Measurements from ENCODE around the gene MFSD6.
"Not testable (repeated sequence)": the region's sequence is repeated elsewhere in the genome, so short reads cannot be mapped to it uniquely, and the experiment has no call there.

The MFSD6 gene

DNA sequence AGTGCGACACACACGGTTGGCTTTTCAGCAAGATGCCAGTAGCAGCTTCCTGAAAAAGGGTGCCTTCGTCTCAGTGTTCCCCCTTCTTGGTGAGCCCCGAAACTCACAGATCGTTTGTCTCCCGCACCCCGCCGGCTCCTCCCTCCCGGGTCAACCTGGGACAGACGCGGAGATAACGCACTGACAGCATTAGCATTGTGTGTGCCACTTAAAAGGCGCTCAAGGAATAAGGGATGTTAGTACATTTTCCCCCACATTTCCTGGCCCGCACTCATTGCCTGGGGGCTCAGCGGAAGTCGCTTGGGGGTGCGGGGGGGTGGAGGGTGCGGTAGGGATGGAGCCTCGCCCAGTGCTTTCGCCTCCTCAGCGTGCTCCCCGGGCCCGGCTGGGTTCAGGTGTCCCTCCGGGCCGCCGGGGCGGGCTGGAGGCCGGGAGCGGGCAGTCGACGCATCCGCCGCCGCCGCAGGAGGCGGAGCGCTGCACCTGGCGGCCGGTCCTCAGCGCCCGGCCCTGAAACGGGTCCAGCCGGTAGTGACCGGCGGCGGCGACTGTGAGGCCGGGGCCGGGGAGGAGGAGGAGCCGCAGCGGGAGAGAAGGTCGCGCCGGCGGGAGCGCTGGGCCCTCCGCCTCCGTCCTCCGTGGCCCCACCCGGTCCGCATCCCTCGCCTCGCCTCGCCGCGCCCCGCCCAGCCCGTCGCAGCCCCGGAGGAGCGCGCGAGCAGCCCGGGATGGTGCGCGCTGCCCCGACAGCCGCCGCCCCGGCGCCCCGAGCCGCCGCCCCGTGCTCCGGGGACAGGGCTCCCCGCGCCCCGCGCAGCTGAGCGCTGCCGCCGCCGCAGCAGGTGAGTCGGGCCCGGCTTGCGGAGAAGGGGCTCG, at the start of gene MFSD6:
MFSD6 (plus strand) TSS at position 694 of the 876 bp plus-strand sequence. CDS start 27,675 bp downstream, outside the sequence.
- DNase-seq (ENCODE audit: low spot score) = peak; percentile 56

GRCh38 chr2:190358655-190359448, 49.3 kb upstream of the MFSD6 start:
- DNase-seq (ENCODE audit: low spot score) = not testable (repeated sequence)

DNA sequence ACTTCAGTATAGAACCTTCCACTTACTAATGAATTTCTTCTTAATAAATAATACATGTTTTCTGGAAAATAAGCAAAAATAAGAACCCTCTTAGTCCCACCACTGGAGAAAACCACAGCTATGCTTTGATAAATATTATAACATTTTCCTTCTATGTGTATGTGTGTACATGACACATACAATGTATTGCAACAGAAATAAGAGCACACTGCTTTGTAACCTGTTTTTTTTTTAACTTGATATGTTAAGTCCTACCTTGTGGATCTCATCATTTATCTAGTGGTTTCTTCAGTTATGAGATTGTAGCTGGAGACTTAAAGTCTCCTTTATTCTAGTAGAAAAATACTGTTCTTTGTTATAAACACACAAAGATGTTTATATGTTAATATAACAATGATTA, 47.6 kb upstream of the MFSD6 start:
- no peak for DNase-seq (ENCODE audit: low spot score)

GRCh38 chr2:190360965-190361364, 47.2 kb upstream of the MFSD6 start:
- no peak for DNase-seq (ENCODE audit: low spot score)

- no peak for DNase-seq (ENCODE audit: low spot score)
These were observed 46.6 kb upstream of the MFSD6 start for GRCh38 chr2:190361572-190361971.

- DNase-seq (ENCODE audit: low spot score) = no peak
These were observed 45.3 kb upstream of the MFSD6 start for GRCh38 chr2:190362894-190363293.

GRCh38 chr2:190365499-190366204, 42.5 kb upstream of the MFSD6 start:
- DNase-seq (ENCODE audit: low spot score) = no peak

- no peak for DNase-seq (ENCODE audit: low spot score)
These were observed 41.9 kb upstream of the MFSD6 start for GRCh38 chr2:190366248-190366753.

DNA sequence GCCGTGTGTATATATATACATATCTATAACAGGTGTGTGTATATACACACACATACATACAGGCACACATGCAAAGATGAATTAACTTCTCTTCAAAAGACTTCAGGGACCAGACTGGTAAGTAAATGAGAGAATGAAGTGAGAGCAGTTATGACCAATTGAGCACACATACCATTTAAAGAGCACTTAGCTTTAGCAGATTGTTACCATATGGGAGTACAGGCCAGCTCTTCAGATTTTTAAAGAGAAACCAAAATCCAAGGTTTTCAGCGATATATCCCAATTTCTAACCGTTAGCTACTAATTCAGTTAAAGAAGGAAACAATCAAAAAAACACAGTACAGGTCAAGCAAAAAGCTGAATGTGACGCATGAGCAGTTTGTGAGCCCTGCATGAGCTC, 41.1 kb upstream of the MFSD6 start:
- no peak for DNase-seq (ENCODE audit: low spot score)

- no peak for DNase-seq (ENCODE audit: low spot score)
These were observed 38.5 kb upstream of the MFSD6 start for GRCh38 chr2:190369635-190370034.

- DNase-seq (ENCODE audit: low spot score) = no peak
These were observed 32.1 kb upstream of the MFSD6 start for GRCh38 chr2:190376083-190376482.

GRCh38 chr2:190376591-190377245, 31.4 kb upstream of the MFSD6 start:
- no peak for DNase-seq (ENCODE audit: low spot score)

GRCh38 chr2:190378880-190379237, 29.3 kb upstream of the MFSD6 start:
- no peak for DNase-seq (ENCODE audit: low spot score)

DNA sequence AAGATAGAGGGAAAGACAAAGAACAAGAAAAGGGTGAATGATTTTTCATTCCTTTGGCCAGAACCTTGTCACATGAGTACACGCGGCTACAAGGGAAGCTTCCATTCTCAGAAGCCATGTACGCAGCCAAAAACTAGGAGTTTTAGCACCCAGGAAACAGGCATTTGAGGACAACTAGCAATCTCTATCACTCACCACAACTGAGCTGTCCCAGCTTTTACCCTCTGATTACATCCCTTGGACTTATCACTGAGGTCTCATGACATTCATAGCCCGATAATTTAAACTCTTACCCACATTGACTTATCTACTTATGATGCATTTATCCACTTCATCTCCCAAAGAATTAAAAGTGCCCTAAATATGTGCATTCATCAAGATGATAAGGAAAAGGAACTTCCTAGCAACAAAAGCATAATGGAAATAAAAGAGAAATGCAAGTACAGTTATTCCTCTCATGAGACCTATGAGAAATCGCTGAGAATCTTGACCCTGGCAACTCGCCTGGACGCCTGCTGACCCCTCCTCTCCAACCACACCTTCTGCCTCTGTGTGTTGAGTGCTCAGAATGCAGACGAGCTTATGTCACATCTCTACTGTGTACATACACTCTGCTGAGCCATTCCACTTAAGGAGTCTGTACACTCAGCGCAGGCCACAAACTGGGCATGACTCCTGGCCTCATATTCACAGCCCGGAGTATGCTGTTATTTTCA, 28.7 kb upstream of the MFSD6 start:
- DNase-seq (ENCODE audit: low spot score) = no peak

DNA sequence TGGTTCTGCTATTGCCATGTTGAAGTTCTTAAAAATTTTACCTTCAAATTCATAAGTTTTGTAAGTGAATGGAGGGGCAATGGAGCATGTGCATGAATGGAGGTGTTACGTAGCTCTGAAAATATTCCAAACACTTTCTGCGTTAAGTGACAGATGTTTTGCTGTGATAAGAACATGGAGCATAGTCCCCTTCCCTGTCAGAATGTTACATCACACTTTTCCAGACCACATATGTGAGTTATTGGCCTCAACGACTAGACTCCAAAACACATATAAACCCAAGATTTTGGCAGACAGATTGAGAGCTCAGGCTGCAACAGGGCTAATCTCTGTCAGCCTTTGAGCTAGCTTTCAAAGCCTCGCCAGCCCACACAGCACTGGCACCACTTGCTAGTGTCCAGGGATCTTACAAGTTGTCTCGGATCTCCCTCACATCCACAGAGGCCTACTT, 27.2 kb upstream of the MFSD6 start:
- DNase-seq (ENCODE audit: low spot score) = no peak

DNA sequence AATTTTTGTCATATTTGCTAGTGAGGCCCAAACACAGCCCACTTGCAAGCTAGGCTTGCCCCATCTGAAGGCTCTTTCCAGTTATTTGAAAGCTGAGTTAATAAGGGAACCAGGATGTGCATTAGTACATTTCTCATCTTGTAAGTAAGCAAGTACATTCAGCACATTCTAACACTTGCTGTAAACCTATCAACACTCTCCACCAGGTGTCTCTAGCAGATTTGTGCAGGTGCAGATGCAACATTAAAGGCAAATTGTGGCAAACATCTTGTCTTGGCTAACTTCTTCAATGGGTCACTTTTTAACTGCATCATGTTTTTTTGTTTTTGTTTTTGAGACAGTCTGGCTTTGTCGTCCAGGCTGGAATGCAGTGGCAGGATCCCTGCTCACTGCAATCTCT, 25.3 kb upstream of the MFSD6 start:
- DNase-seq (ENCODE audit: low spot score) = peak; percentile 66

GRCh38 chr2:190387422-190387821, 20.7 kb upstream of the MFSD6 start:
- no peak for DNase-seq (ENCODE audit: low spot score)

- DNase-seq (ENCODE audit: low spot score) = no peak
These were observed 11.9 kb upstream of the MFSD6 start for GRCh38 chr2:190396271-190396670.

GRCh38 chr2:190402986-190403603, 5.1 kb upstream of the MFSD6 start:
- no peak for DNase-seq (ENCODE audit: low spot score)

- no peak for DNase-seq (ENCODE audit: low spot score)
These were observed 3.7 kb upstream of the MFSD6 start for GRCh38 chr2:190404487-190404886.

- no peak for DNase-seq (ENCODE audit: low spot score)
These were observed 3.1 kb upstream of the MFSD6 start for GRCh38 chr2:190405070-190405469.
